Measurements from ENCODE around the gene SPRYD4. TPM values are rescaled to one million over a fixed set of nuclear protein-coding genes. Genes with fewer than 3 reads are reported as not detected.

SPRYD4 gene
- polyA plus RNA-seq, 1 donor (not counting 4 experiments of a cell fraction or from before 2014, with no cell fraction given): 3.1 TPM

- peak overlapping the region; percentile 95 for H3K4me2 ChIP-seq (ENCODE audit: control insufficient read depth, extremely low read depth, insufficient read depth, low read depth, low read length)
- no peak overlapping the region for H3K27ac ChIP-seq (ENCODE audit: control insufficient read depth, insufficient read depth, low read length)
- H3K9ac ChIP-seq (ENCODE audit: control insufficient read depth, extremely low read depth, insufficient read depth, low read length): peak overlapping the region; percentile 56
These were observed 19.2 kb downstream of the SPRYD4 start for GRCh38 chr12:56487448-56488040.

DNA sequence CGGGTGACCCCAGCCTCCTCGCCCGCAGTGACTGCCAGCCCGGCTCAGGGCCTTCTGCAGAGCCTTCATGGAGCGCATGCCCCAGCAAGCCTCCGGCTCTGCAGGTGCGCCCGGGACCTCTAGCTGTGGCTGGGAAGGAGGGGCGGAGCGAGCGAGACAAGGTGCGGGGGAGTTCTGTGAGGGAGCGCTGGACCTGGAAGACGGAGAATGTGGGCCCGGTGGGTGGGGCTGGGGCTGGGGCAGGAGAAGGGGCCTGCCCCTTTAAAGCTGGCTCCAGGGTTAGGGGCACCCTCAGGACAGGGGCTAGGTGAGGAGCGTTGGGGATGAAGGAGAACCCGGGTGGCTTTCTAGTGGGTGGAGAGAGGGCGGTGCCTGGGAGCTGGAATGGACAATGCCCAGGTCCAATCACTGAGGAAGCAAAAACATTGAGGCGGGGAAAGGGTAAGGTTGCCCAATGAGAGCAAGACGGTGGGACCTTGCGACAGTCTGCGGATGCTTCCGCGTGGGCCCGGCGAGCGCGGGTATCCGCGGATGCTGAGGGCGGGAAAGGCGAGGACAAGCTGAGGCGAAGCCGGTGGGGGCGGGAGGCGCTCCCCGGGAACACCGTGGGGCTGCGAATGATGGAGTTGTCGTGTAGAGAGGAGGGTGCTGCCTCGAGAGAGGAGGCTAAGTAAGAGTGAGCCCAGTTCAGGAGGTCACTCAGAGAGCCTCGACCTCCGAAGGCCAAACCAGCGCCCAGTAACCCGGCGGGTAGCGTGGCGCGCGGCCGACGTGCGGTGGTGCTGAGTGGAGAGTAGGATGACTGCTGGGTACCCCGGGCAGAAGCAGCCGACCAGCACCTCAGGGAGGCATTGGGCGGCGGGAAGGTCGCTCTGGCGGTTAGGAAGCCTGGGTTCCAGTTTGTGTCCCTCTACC, 19.9 kb downstream of the SPRYD4 start, which contains the start of gene GLS2:
TSS of gene GLS2 (minus strand) at position 121 of the 915 bp plus-strand sequence. CDS start at position 78, 43 bp downstream.
- dilution Hi-C loops (cut with MboI; ENCODE audit: extremely low pct_ligation_motif_present, low sequenced_read_pairs): no loop called here
- H3K9me1 ChIP-seq (ENCODE audit: control insufficient read depth, extremely low read depth, insufficient read depth, low read length): no peaks in the 10 kb centered on the region
- H3K4me2 ChIP-seq (ENCODE audit: control insufficient read depth, extremely low read depth, insufficient read depth, low read depth, low read length): peak within 1 kb of the TSS; percentile 95
- peak within 1 kb of the TSS; percentile 90 for H2AFZ ChIP-seq (ENCODE audit: control insufficient read depth, low read length)
- H3K79me2 ChIP-seq (ENCODE audit: control insufficient read depth, insufficient read depth, low read length): no peaks in the 10 kb centered on the region
- peaks cover 14% of the 10 kb centered on the region for H3K4me1 ChIP-seq (ENCODE audit: control insufficient read depth, extremely low read depth, insufficient read depth, low read length)
- TF ChIP-seq, protein P1, sequence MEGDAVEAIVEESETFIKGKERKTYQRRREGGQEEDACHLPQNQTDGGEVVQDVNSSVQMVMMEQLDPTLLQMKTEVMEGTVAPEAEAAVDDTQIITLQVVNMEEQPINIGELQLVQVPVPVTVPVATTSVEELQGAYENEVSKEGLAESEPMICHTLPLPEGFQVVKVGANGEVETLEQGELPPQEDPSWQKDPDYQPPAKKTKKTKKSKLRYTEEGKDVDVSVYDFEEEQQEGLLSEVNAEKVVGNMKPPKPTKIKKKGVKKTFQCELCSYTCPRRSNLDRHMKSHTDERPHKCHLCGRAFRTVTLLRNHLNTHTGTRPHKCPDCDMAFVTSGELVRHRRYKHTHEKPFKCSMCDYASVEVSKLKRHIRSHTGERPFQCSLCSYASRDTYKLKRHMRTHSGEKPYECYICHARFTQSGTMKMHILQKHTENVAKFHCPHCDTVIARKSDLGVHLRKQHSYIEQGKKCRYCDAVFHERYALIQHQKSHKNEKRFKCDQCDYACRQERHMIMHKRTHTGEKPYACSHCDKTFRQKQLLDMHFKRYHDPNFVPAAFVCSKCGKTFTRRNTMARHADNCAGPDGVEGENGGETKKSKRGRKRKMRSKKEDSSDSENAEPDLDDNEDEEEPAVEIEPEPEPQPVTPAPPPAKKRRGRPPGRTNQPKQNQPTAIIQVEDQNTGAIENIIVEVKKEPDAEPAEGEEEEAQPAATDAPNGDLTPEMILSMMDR (optimal IDR thresholded peaks at IDR 0.05 in 1 of 3, IDR thresholded peaks at IDR 0.05 in 1 of 3, conservative IDR thresholded peaks at IDR 0.05 in 1 of 3; ENCODE audit: extremely low read depth in 1 of 3, insufficient read depth in 2 of 3, low read length in 3 of 3): no peak
- no peak for TF ChIP-seq EZH2 (IDR thresholded peaks at IDR 0.05; ENCODE audit: low read length)
- no peak for FAIRE-seq
- no peaks in the 10 kb centered on the region for H4K20me1 ChIP-seq (ENCODE audit: control insufficient read depth, extremely low read depth, insufficient read depth, low read length)
- H3K4me3 ChIP-seq (ENCODE audit: control insufficient read depth in 2 of 3, extremely low read depth in 1 of 3, insufficient read depth in 2 of 3, low read depth in 1 of 3, low read length in 3 of 3): peak within 1 kb of the TSS; percentile 36 to 68 (median 64)
- DNase-seq (ENCODE audit: low read depth, low spot score): peak; percentile 41
- H3K9ac ChIP-seq (ENCODE audit: control insufficient read depth, extremely low read depth, insufficient read depth, low read length): peak within 1 kb of the TSS; percentile 56
- H3K36me3 ChIP-seq (ENCODE audit: control insufficient read depth in 2 of 2, extremely low read depth in 1 of 2, insufficient read depth in 2 of 2, low read length in 2 of 2): no peaks in the 10 kb centered on the region
- H3K27me3 ChIP-seq (ENCODE audit: control insufficient read depth, extremely low read depth, insufficient read depth, low read length): peaks cover 31% of the 10 kb centered on the region
- no peak within 1 kb of the TSS for H3K27ac ChIP-seq (ENCODE audit: control insufficient read depth, insufficient read depth, low read length)
- no peaks in the 10 kb centered on the region for H3K9me3 ChIP-seq (ENCODE audit: control insufficient read depth, low read depth, low read length)

More at GRCh38 chr12:56487448-56488040, 19.2 kb downstream of the SPRYD4 start:
- dilution Hi-C loops (cut with MboI; ENCODE audit: extremely low pct_ligation_motif_present, low sequenced_read_pairs): no loop called here
- H2AFZ ChIP-seq (ENCODE audit: control insufficient read depth, low read length): peak overlapping the region; percentile 90
- no peaks in the 10 kb centered on the region for H3K36me3 ChIP-seq (ENCODE audit: control insufficient read depth in 2 of 2, extremely low read depth in 1 of 2, insufficient read depth in 2 of 2, low read length in 2 of 2)
- H4K20me1 ChIP-seq (ENCODE audit: control insufficient read depth, extremely low read depth, insufficient read depth, low read length): no peaks in the 10 kb centered on the region
- no peaks in the 10 kb centered on the region for H3K9me1 ChIP-seq (ENCODE audit: control insufficient read depth, extremely low read depth, insufficient read depth, low read length)
- no peak for DNase-seq (ENCODE audit: low read depth, low spot score)
- H3K79me2 ChIP-seq (ENCODE audit: control insufficient read depth, insufficient read depth, low read length): no peaks in the 10 kb centered on the region
- H3K4me1 ChIP-seq (ENCODE audit: control insufficient read depth, extremely low read depth, insufficient read depth, low read length): peaks cover 14% of the 10 kb centered on the region
- peak; percentile 58 for TF ChIP-seq EZH2 (IDR thresholded peaks at IDR 0.05; ENCODE audit: low read length)
- TF ChIP-seq, protein P1 (optimal IDR thresholded peaks at IDR 0.05 in 1 of 3, IDR thresholded peaks at IDR 0.05 in 1 of 3, conservative IDR thresholded peaks at IDR 0.05 in 1 of 3; ENCODE audit: extremely low read depth in 1 of 3, insufficient read depth in 2 of 3, low read length in 3 of 3): no peak
- FAIRE-seq: no peak
- H3K9me3 ChIP-seq (ENCODE audit: control insufficient read depth, low read depth, low read length): no peaks in the 10 kb centered on the region
- H3K4me3 ChIP-seq (ENCODE audit: control insufficient read depth in 2 of 3, extremely low read depth in 1 of 3, insufficient read depth in 2 of 3, low read depth in 1 of 3, low read length in 3 of 3): peak overlapping the region; percentile 36 to 68 (median 64)
- peaks cover 31% of the 10 kb centered on the region for H3K27me3 ChIP-seq (ENCODE audit: control insufficient read depth, extremely low read depth, insufficient read depth, low read length)

Data from keratinocyte (primary cell).